ENCODE measurements around the gene ERC2. TPM values are rescaled to one million over a fixed set of nuclear protein-coding genes. Genes with fewer than 3 reads are reported as not detected.

The ERC2 gene
- total RNA-seq, 1 donor, result 0.36 TPM

DNA sequence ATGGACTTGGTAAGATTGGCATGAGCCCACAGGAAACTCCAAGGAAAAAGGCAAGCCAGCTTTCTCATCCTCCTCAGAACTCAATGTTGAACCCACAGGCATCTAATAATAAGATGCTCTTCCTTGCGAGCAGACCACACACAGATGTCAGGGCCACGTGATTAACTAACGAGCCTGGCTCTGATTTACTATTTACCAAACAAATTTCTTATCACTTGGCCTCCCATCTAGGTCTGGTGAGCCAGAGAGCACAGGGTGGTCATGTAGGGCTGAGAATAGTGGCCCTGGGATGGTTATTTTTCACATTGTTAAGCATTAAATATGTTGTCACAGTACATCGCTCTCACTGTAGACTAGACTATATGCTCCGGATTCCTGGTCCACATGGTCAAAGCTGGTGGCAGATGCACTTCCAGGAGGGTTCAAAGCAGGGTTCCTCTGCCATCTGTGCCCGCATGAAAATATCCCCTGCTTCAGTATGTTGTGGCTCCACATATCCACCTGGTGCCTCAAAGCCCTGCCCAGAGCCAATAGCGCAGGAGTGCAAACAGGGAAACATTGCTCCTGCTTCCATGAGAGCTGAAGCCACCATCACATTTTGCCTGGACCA is 508.7 kb downstream of the ERC2 start:
- Histone ChIP-seq H3K9me3 (ENCODE audit: low read depth, low read length) (no peaks in the 10 kb centered on the region), H3K27me3 (ENCODE audit: insufficient read depth, low read length) (no peaks in the 10 kb centered on the region), H2AFZ (ENCODE audit: low read length) (no peak overlapping the region), H3K4me1 (ENCODE audit: insufficient read depth, low read length) (no peaks in the 10 kb centered on the region), H3K27ac (ENCODE audit: low read depth, low read length) (no peak overlapping the region), H3K4me3 (ENCODE audit: insufficient read depth, low read length) (no peak overlapping the region), H3K36me3 (ENCODE audit: insufficient read depth, low read length) (no peaks in the 10 kb centered on the region), H4K20me1 (ENCODE audit: insufficient read depth, low read length) (no peaks in the 10 kb centered on the region), H3K4me2 (ENCODE audit: insufficient read depth, low read length) (no peak overlapping the region), H3K79me2 (ENCODE audit: insufficient read depth, low read length) (no peaks in the 10 kb centered on the region)
- no peak for DNase-seq (ENCODE audit: insufficient read length, low spot score, missing footprints)
- TF ChIP-seq, protein P1, sequence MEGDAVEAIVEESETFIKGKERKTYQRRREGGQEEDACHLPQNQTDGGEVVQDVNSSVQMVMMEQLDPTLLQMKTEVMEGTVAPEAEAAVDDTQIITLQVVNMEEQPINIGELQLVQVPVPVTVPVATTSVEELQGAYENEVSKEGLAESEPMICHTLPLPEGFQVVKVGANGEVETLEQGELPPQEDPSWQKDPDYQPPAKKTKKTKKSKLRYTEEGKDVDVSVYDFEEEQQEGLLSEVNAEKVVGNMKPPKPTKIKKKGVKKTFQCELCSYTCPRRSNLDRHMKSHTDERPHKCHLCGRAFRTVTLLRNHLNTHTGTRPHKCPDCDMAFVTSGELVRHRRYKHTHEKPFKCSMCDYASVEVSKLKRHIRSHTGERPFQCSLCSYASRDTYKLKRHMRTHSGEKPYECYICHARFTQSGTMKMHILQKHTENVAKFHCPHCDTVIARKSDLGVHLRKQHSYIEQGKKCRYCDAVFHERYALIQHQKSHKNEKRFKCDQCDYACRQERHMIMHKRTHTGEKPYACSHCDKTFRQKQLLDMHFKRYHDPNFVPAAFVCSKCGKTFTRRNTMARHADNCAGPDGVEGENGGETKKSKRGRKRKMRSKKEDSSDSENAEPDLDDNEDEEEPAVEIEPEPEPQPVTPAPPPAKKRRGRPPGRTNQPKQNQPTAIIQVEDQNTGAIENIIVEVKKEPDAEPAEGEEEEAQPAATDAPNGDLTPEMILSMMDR (IDR thresholded peaks at IDR 0.05; ENCODE audit: extremely low read depth, low read depth, low read length), result no peak

DNA sequence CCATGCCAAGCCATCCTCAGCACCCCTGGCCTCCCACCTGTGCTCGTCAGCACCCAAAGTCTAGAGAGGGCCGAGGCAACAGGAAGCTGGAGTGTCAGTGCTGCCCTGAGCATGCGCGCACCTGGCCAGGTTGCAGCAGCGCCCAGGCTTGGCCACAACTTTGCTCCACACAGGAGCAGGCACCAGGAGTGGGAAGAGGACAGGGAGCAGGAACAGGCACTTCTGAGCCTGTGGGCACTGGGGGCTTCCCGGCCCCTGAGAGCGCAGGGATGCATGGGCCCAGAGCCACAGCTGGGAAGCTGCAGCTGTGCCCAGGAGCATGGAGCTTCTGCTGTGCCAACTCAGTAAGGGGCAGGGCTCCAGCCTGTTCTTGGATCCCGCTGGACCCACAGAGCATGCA is 509.7 kb downstream of the ERC2 start:
- no peak for DNase-seq (ENCODE audit: insufficient read length, low spot score, missing footprints)
- H2AFZ ChIP-seq (ENCODE audit: low read length), result no peak overlapping the region
- no peaks in the 10 kb centered on the region for H3K9me3 ChIP-seq (ENCODE audit: low read depth, low read length)
- H3K4me3 ChIP-seq (ENCODE audit: insufficient read depth, low read length), result no peak overlapping the region
- no peaks in the 10 kb centered on the region for H3K79me2 ChIP-seq (ENCODE audit: insufficient read depth, low read length)
- no peak overlapping the region for H3K4me2 ChIP-seq (ENCODE audit: insufficient read depth, low read length)
- no peak overlapping the region for H3K27ac ChIP-seq (ENCODE audit: low read depth, low read length)
- no peaks in the 10 kb centered on the region for H3K36me3 ChIP-seq (ENCODE audit: insufficient read depth, low read length)
- no peaks in the 10 kb centered on the region for H3K4me1 ChIP-seq (ENCODE audit: insufficient read depth, low read length)
- no peaks in the 10 kb centered on the region for H3K27me3 ChIP-seq (ENCODE audit: insufficient read depth, low read length)
- H4K20me1 ChIP-seq (ENCODE audit: insufficient read depth, low read length), result no peaks in the 10 kb centered on the region
- TF ChIP-seq, protein P1 (IDR thresholded peaks at IDR 0.05; ENCODE audit: extremely low read depth, low read depth, low read length), result no peak

DNA sequence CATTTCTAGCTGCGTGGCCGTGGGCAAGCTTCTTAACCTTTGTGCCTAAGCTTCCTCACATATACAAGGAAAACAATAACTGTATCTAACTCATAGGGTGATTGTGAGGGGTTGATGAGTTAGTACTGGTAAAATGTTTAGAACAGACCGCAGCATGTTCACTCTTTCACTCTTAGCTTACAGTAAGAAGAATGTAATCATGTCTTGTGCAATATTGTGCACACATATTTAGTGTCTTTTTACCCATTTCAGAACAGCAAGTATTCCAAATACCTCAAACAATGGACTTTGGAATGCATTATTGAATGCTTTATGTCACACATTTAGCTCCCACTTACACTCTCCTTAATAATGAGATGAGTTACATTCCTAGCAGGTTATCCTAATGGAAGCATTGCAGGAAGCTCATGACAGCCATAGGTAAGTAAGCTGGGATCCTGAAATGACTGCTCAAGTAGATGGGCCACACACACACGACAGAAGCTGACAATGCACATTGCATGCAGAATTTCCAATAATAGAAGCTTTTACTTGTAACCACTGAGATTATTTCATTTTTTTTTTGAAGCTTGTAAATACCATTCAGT is 512.3 kb downstream of the ERC2 start:
- no peaks in the 10 kb centered on the region for H3K79me2 ChIP-seq (ENCODE audit: insufficient read depth, low read length)
- H3K27ac ChIP-seq (ENCODE audit: low read depth, low read length), result no peak overlapping the region
- no peak overlapping the region for H2AFZ ChIP-seq (ENCODE audit: low read length)
- TF ChIP-seq, protein P1 (IDR thresholded peaks at IDR 0.05; ENCODE audit: extremely low read depth, low read depth, low read length), result no peak
- no peaks in the 10 kb centered on the region for H3K9me3 ChIP-seq (ENCODE audit: low read depth, low read length)
- H3K4me3 ChIP-seq (ENCODE audit: insufficient read depth, low read length), result no peak overlapping the region
- H3K27me3 ChIP-seq (ENCODE audit: insufficient read depth, low read length), result no peaks in the 10 kb centered on the region
- no peaks in the 10 kb centered on the region for H3K4me1 ChIP-seq (ENCODE audit: insufficient read depth, low read length)
- no peak overlapping the region for H3K4me2 ChIP-seq (ENCODE audit: insufficient read depth, low read length)
- no peaks in the 10 kb centered on the region for H3K36me3 ChIP-seq (ENCODE audit: insufficient read depth, low read length)
- no peaks in the 10 kb centered on the region for H4K20me1 ChIP-seq (ENCODE audit: insufficient read depth, low read length)
- no peak for DNase-seq (ENCODE audit: insufficient read length, low spot score, missing footprints)

DNA sequence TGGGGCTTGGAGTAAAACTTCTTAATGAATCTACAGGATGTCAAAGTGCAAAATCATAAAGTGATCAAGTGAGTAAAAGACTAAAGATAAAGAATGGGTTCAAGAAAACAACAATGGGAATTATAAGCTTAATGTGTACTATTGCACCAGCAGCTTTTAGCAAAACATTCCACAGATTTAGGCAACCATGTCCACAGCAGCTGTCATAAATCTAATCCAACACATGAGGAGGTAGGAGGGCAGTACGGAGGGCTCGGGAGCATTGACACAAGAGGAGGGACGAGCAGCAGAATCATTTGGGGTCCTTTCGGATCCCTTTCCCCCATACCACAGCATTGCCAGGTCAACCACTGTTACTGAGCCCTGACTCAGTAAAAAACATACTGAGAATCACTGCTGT is 516.9 kb downstream of the ERC2 start:
- H2AFZ ChIP-seq (ENCODE audit: low read length), result no peak overlapping the region
- no peak overlapping the region for H3K27ac ChIP-seq (ENCODE audit: low read depth, low read length)
- no peaks in the 10 kb centered on the region for H3K27me3 ChIP-seq (ENCODE audit: insufficient read depth, low read length)
- H3K79me2 ChIP-seq (ENCODE audit: insufficient read depth, low read length), result no peaks in the 10 kb centered on the region
- no peak for DNase-seq (ENCODE audit: insufficient read length, low spot score, missing footprints)
- no peak overlapping the region for H3K4me3 ChIP-seq (ENCODE audit: insufficient read depth, low read length)
- TF ChIP-seq, protein P1 (IDR thresholded peaks at IDR 0.05; ENCODE audit: extremely low read depth, low read depth, low read length), result no peak
- H3K36me3 ChIP-seq (ENCODE audit: insufficient read depth, low read length), result no peaks in the 10 kb centered on the region
- H4K20me1 ChIP-seq (ENCODE audit: insufficient read depth, low read length), result no peaks in the 10 kb centered on the region
- no peaks in the 10 kb centered on the region for H3K9me3 ChIP-seq (ENCODE audit: low read depth, low read length)
- H3K4me1 ChIP-seq (ENCODE audit: insufficient read depth, low read length), result no peaks in the 10 kb centered on the region
- no peak overlapping the region for H3K4me2 ChIP-seq (ENCODE audit: insufficient read depth, low read length)

Data from osteoblast (primary cell).